ENCODE data around the gene MYO5B.

DNA sequence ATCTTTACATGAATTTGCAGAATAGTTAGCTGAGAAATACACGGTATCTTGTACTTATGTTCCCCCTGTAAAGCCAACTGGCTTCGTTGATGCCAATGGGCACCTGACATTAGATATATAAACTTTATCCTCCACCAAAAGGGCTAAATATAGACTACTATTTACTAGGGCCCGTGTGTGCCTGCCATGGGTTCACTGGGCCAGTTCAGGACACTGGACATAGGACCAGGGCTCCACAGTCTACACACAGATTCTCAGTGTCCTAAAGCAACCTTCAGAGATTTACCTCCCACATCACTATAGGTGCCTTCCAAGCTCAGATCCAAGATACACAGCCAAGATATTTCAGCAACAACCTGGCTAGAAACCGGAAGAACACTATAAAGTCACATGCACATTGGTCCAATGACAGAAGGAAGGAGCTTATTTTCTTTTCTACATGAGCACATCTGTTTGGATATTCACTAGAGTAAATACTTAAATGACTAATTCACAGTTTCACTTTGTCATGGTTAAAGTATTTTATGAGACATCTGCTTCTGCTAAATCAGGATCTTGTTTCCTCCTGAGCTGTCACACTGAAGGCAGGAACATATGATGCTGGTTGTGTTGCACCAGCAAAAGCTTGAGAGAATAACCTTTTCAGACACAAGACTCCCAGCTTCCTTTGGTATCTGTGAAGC, 95.1 kb downstream of the MYO5B start:
- no peak for TF ChIP-seq CTCF (IDR thresholded peaks at IDR 0.05)
- TF ChIP-seq POLR2A (IDR thresholded peaks at IDR 0.05) = no peak
